LNCAP (cell line): ENCODE data around the gene TCF7L1.

ENCODE experiments used
- CTCF ChIP-seq: fragments of 450-650 bp; IDR thresholded peaks from 2 replicates; pipeline ENCODE4 v1.5.1; 2017; ENCODE audit warnings: mild to moderate bottlenecking

The TCF7L1 gene

GRCh38 chr2:85134255-85134895, 1.2 kb downstream of the TCF7L1 start:
- no peak for TF ChIP-seq CTCF

DNA sequence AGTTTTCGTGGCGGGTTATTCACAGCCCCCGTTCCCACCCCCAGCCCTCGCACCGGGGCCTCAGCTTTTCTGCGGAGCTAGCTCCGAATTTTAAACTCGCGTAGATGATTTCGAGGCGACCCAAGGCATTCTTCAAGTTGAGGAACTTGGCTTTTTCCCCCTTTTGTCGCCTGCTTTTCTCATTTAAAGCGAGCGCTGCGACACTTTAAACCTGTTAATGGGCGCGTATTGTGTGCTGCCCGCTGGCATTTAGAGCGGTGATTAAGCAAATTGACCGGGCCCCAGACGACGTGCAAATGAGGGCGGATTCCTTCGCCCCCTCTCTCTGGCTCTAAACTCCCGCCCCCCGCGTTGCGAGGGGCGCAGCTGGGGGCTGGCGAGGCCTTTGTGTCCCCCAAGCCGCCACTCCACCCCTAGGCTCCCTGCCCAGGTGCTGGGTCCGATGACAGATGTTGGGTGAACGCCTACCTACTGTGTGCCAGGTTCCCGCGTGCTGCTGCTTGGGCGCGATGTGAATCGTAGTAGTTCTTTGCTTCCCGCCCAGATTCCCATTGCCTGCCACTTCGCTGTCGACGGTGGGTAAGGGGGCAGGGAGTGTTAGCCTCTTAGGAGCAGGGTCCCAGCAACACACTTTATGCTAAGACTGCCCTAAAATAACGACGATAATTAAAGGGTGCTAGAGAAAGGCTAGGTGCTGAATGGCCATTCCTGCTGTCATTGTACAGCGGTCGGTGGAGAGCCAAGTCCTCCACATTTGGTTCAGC, 1.9 kb downstream of the TCF7L1 start:
- TF ChIP-seq CTCF: no peak

- TF ChIP-seq CTCF: no peak
Measured at GRCh38 chr2:85135660-85135914, 2.4 kb downstream of the TCF7L1 start.

- TF ChIP-seq CTCF: no peak
Measured at GRCh38 chr2:85137156-85137555, 4.0 kb downstream of the TCF7L1 start.

DNA sequence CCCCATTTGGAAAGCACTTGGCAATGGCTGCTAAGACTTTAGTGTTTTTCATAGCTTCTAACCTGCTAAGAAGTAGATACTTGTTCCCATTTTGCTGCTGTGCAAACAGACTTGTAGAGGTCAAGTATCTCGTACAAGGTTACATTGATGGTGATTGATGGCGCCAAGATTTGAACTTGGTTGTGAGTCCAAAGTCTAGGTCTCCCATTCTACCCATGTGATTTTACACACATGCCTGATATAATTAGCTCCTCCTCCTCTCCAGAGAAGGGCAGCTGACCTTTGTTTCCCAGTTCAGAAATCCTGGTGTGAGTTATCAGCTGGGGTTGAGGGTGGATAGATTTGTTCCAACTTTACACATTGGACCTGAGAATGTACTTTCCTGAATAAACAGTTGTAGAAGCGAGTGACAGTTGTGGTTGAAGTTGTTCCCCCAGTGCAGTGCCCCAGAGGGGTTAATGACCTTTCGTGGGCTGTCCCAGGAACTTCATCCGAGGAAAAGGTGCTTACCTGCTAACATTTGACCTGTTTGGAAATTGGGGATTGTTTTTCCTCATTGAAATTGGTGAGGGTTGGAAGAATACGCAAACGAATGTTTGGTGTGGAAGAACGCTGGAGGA, 10.4 kb downstream of the TCF7L1 start:
- TF ChIP-seq CTCF: no peak

DNA sequence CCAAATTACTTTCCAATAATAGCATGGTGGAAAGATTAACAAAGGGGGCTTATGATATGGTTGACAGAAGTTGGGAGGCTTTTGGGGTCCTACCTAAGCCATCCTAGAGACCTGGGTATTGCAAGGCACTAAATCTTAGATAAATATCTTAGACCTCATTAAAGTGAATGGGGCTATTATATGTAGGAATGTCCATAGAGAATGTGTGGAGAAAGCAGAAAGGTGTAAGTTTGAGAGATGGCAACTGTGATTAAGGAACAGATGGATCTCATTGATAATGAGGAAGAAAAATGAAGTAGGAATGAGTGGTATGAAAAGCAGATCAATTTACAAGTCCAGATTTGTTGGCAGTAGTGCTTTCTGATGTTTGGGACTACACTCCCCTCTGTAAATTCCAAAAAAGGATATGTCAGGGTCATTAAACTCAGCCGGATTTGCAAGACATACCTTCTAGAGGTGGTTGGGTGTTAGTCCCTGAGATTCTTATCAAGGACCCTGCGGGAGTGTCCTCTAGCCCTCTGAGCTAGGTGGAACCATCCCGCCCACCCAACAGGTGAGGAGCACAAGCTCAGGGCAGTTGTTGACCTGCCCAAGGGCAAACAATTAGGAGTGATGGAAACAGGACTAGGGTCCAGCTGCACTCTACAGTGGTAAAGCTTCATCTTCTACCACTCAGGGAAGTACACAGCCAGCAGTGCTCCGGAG, 12.1 kb downstream of the TCF7L1 start:
- no peak for TF ChIP-seq CTCF

GRCh38 chr2:85148190-85148589, 15.0 kb downstream of the TCF7L1 start:
- no peak for TF ChIP-seq CTCF
